H7 (cell line): Measurements from ENCODE around the gene PTRH1. TPM values are rescaled to one million over a fixed set of nuclear protein-coding genes. Genes with fewer than 3 reads are reported as not detected.

Experiments
- DNase-seq: peaks from one replicate; pipeline ENCODE4 v3.0.0; 2012
- H3K27me3 ChIP-seq: 2 replicates; pipeline ENCODE4 v1.6.0; 2011; ENCODE audit warnings: mild to moderate bottlenecking, low read length; ENCODE audit not compliant: control insufficient read depth, insufficient read depth
- H3K36me3 ChIP-seq: replicated peaks from 2 replicates; pipeline ENCODE4 v1.5.1; 2011; ENCODE audit warnings: low read length; ENCODE audit not compliant: control insufficient read depth, insufficient read depth
- H3K4me3 ChIP-seq: 2 replicates; pipeline ENCODE4 v1.5.1; 2011; ENCODE audit warnings: low read depth, mild to moderate bottlenecking, control low read depth, low read length, moderate library complexity; ENCODE audit not compliant: insufficient read depth
- total RNA-seq: library from RNA; depleted of rRNA; stranded (reverse); fragments of >200 nt; shearing (Covaris generic); gene quantifications from 2 replicates; pipeline ENCODE4 v1.2.3, GENCODE V29; 2014

The PTRH1 gene
- total RNA-seq, 1 experiment from 2014 or later: 21.2 TPM

GRCh38 chr9:127684576-127684975 lies 30.9 kb downstream of the PTRH1 start:
- no peaks in the 10 kb centered on the region for H3K27me3 ChIP-seq
- no peak overlapping the region for H3K4me3 ChIP-seq
- no peak for DNase-seq
- H3K36me3 ChIP-seq: peaks cover 23% of the 10 kb centered on the region

GRCh38 chr9:127683723-127684122 lies 31.7 kb downstream of the PTRH1 start:
- Histone ChIP-seq H3K4me3 (no peak overlapping the region), H3K36me3 (peaks cover 21% of the 10 kb centered on the region), H3K27me3 (no peaks in the 10 kb centered on the region)
- no peak for DNase-seq

GRCh38 chr9:127682351-127683136 lies 32.9 kb downstream of the PTRH1 start:
- no peak overlapping the region for H3K4me3 ChIP-seq
- peaks cover 21% of the 10 kb centered on the region for H3K36me3 ChIP-seq
- DNase-seq: no peak
- no peaks in the 10 kb centered on the region for H3K27me3 ChIP-seq

- Histone ChIP-seq H3K4me3 (no peak overlapping the region), H3K36me3 (peaks cover 26% of the 10 kb centered on the region), H3K27me3 (no peaks in the 10 kb centered on the region)
- no peak for DNase-seq
These were observed 34.6 kb downstream of the PTRH1 start for GRCh38 chr9:127680846-127681245.

- H3K36me3 ChIP-seq: peaks cover 26% of the 10 kb centered on the region
- DNase-seq: no peak
- H3K4me3 ChIP-seq: no peak overlapping the region
- no peaks in the 10 kb centered on the region for H3K27me3 ChIP-seq
These were observed 35.2 kb downstream of the PTRH1 start for GRCh38 chr9:127680226-127680625.

GRCh38 chr9:127679506-127679905 lies 36.0 kb downstream of the PTRH1 start:
- H3K27me3 ChIP-seq: no peaks in the 10 kb centered on the region
- H3K36me3 ChIP-seq: peaks cover 28% of the 10 kb centered on the region
- H3K4me3 ChIP-seq: no peak overlapping the region
- DNase-seq: no peak

GRCh38 chr9:127676638-127677037 lies 38.8 kb downstream of the PTRH1 start:
- no peaks in the 10 kb centered on the region for H3K27me3 ChIP-seq
- no peak for DNase-seq

GRCh38 chr9:127673234-127673633 lies 42.2 kb downstream of the PTRH1 start:
- H3K36me3 ChIP-seq: peaks cover 20% of the 10 kb centered on the region
- DNase-seq: no peak

More at GRCh38 chr9:127676638-127677037, 38.8 kb downstream of the PTRH1 start:
- H3K4me3 ChIP-seq: no peak overlapping the region
- peaks cover 19% of the 10 kb centered on the region for H3K36me3 ChIP-seq

GRCh38 chr9:127667906-127668305 lies 47.6 kb downstream of the PTRH1 start:
- no peak for DNase-seq
- H3K36me3 ChIP-seq: peaks cover 14% of the 10 kb centered on the region

More at GRCh38 chr9:127673234-127673633, 42.2 kb downstream of the PTRH1 start:
- no peaks in the 10 kb centered on the region for H3K27me3 ChIP-seq
- no peak overlapping the region for H3K4me3 ChIP-seq

GRCh38 chr9:127667127-127667844 lies 48.2 kb downstream of the PTRH1 start:
- DNase-seq: no peak
- H3K4me3 ChIP-seq: no peak overlapping the region

More at GRCh38 chr9:127667906-127668305, 47.6 kb downstream of the PTRH1 start:
- Histone ChIP-seq H3K27me3 (no peaks in the 10 kb centered on the region), H3K4me3 (no peak overlapping the region)

GRCh38 chr9:127664678-127665507 lies 50.6 kb downstream of the PTRH1 start:
- Histone ChIP-seq H3K27me3 (no peaks in the 10 kb centered on the region), H3K36me3 (peaks cover 9% of the 10 kb centered on the region), H3K4me3 (no peak overlapping the region)
- DNase-seq: no peak

More at GRCh38 chr9:127667127-127667844, 48.2 kb downstream of the PTRH1 start:
- Histone ChIP-seq H3K36me3 (peaks cover 16% of the 10 kb centered on the region), H3K27me3 (no peaks in the 10 kb centered on the region)

- Histone ChIP-seq H3K36me3 (peaks cover 6% of the 10 kb centered on the region), H3K27me3 (no peaks in the 10 kb centered on the region), H3K4me3 (no peak overlapping the region)
- no peak for DNase-seq
These were observed 51.2 kb downstream of the PTRH1 start for GRCh38 chr9:127664324-127664677.
